ENCODE results near the gene NEURL1B. TPM values are rescaled to one million over a fixed set of nuclear protein-coding genes. Genes with fewer than 3 reads are reported as not detected.
A peak's percentile ranks its signal among the peaks of the same experiment; 100 is the strongest.

The NEURL1B gene
- total and polyA plus RNA-seq, 2 experiments from 2014 or later = 0.13 to 1.8 TPM

- Histone ChIP-seq H3K4me1 (ENCODE audit: insufficient read depth) (peaks cover 4% of the 10 kb centered on the region; the same call in 1 of the 2 replicates), H3K9me2 (ENCODE audit: insufficient read depth) (no peaks in the 10 kb centered on the region), H3F3A (ENCODE audit: insufficient read depth) (0 out of 2 replicates have a peak, but pooled peaks cover 5% of the 10 kb centered on the region), H3K79me2 (ENCODE audit: insufficient read depth) (no peaks in the 10 kb centered on the region), H3K36me3 (ENCODE audit: low read depth) (no peaks in the 10 kb centered on the region), H3K4me3 (peak overlapping the region; percentile 74), H4K20me1 (ENCODE audit: insufficient read depth) (no peaks in the 10 kb centered on the region), H3K9me3 (ENCODE audit: low read depth) (no peaks in the 10 kb centered on the region), H2AFZ (peak overlapping the region; percentile 75), H3K9ac (peak overlapping the region; percentile 41; the same call in 1 of the 2 replicates), H3K4me2 (ENCODE audit: unreplicated experiment) (peak overlapping the region; percentile 81), H3K27me3 (replicated peaks; ENCODE audit: insufficient read depth) (peaks cover 5% of the 10 kb centered on the region), H3K27ac (no peak overlapping the region)
- 10% methylated on average over 34 to 61 of the region's 73 CpGs for WGBS, 2 experiments (ENCODE audit: low coverage in 1 of 2, low lambda C conversion rate in 2 of 2, missing lambda C conversion rate in 2 of 2)
- TF ChIP-seq EZH2 (IDR thresholded peaks at IDR 0.05; ENCODE audit: insufficient read depth, poor library complexity, severe bottlenecking) = no peak
- no peak for TF ChIP-seq EZH2phosphoT487 (IDR thresholded peaks at IDR 0.05; ENCODE audit: insufficient read depth, low read depth)
- in situ Hi-C loops (cut with MboI) = no loop called here
- DNase-seq = no peak
These were observed 442 bp downstream of the NEURL1B start for GRCh38 chr5:172641359-172642050.

- Histone ChIP-seq H3K4me3 (no peak overlapping the region), H3K27me3 (replicated peaks; ENCODE audit: insufficient read depth) (peaks cover 4% of the 10 kb centered on the region), H3K36me3 (ENCODE audit: low read depth) (no peaks in the 10 kb centered on the region), H3F3A (ENCODE audit: insufficient read depth) (0 out of 2 replicates have a peak, but pooled peaks cover 5% of the 10 kb centered on the region), H3K4me1 (ENCODE audit: insufficient read depth) (peaks cover 4% of the 10 kb centered on the region; the same call in 1 of the 2 replicates), H3K4me2 (ENCODE audit: unreplicated experiment) (no peak overlapping the region), H3K9me2 (ENCODE audit: insufficient read depth) (no peaks in the 10 kb centered on the region), H2AFZ (no peak overlapping the region), H3K9me3 (ENCODE audit: low read depth) (no peaks in the 10 kb centered on the region), H4K20me1 (ENCODE audit: insufficient read depth) (no peaks in the 10 kb centered on the region), H3K79me2 (ENCODE audit: insufficient read depth) (no peaks in the 10 kb centered on the region), H3K27ac (no peak overlapping the region), H3K9ac (no peak overlapping the region)
- DNase-seq = peak; percentile 19
- 76 to 80% methylated on average over 13 to 14 of the region's 14 CpGs for WGBS, 2 experiments (ENCODE audit: low coverage in 1 of 2, low lambda C conversion rate in 2 of 2, missing lambda C conversion rate in 2 of 2)
- in situ Hi-C loops (cut with MboI) = no loop called here
- TF ChIP-seq EZH2phosphoT487 (IDR thresholded peaks at IDR 0.05; ENCODE audit: insufficient read depth, low read depth) (no peak), EZH2 (IDR thresholded peaks at IDR 0.05; ENCODE audit: insufficient read depth, poor library complexity, severe bottlenecking) (no peak)
These were observed 967 bp downstream of the NEURL1B start for GRCh38 chr5:172642051-172642409.

- peaks cover 4% of the 10 kb centered on the region for H3K27me3 ChIP-seq (replicated peaks; ENCODE audit: insufficient read depth)
- WGBS, 2 experiments (ENCODE audit: low coverage in 1 of 2, low lambda C conversion rate in 2 of 2, missing lambda C conversion rate in 2 of 2) = 49 to 53% methylated on average over 4 of the region's 4 CpGs
- no peak overlapping the region for H3K27ac ChIP-seq
- H3K9me2 ChIP-seq (ENCODE audit: insufficient read depth) = no peaks in the 10 kb centered on the region
- H3K4me2 ChIP-seq (ENCODE audit: unreplicated experiment) = no peak overlapping the region
- no peaks in the 10 kb centered on the region for H3K36me3 ChIP-seq (ENCODE audit: low read depth)
- 0 out of 2 replicates have a peak, but pooled peaks cover 5% of the 10 kb centered on the region for H3F3A ChIP-seq (ENCODE audit: insufficient read depth)
- H3K4me1 ChIP-seq (ENCODE audit: insufficient read depth) = peaks cover 4% of the 10 kb centered on the region; the same call in 1 of the 2 replicates
- no peak overlapping the region for H3K4me3 ChIP-seq
- no peaks in the 10 kb centered on the region for H4K20me1 ChIP-seq (ENCODE audit: insufficient read depth)
- no peaks in the 10 kb centered on the region for H3K9me3 ChIP-seq (ENCODE audit: low read depth)
- in situ Hi-C loops (cut with MboI) = no loop called here
- peak; percentile 32 for DNase-seq
- TF ChIP-seq EZH2phosphoT487 (IDR thresholded peaks at IDR 0.05; ENCODE audit: insufficient read depth, low read depth) (no peak), EZH2 (IDR thresholded peaks at IDR 0.05; ENCODE audit: insufficient read depth, poor library complexity, severe bottlenecking) (no peak)
- no peak overlapping the region for H3K9ac ChIP-seq
- H2AFZ ChIP-seq = no peak overlapping the region
- no peaks in the 10 kb centered on the region for H3K79me2 ChIP-seq (ENCODE audit: insufficient read depth)
These were observed 1.4 kb downstream of the NEURL1B start for GRCh38 chr5:172642486-172642885.

DNA sequence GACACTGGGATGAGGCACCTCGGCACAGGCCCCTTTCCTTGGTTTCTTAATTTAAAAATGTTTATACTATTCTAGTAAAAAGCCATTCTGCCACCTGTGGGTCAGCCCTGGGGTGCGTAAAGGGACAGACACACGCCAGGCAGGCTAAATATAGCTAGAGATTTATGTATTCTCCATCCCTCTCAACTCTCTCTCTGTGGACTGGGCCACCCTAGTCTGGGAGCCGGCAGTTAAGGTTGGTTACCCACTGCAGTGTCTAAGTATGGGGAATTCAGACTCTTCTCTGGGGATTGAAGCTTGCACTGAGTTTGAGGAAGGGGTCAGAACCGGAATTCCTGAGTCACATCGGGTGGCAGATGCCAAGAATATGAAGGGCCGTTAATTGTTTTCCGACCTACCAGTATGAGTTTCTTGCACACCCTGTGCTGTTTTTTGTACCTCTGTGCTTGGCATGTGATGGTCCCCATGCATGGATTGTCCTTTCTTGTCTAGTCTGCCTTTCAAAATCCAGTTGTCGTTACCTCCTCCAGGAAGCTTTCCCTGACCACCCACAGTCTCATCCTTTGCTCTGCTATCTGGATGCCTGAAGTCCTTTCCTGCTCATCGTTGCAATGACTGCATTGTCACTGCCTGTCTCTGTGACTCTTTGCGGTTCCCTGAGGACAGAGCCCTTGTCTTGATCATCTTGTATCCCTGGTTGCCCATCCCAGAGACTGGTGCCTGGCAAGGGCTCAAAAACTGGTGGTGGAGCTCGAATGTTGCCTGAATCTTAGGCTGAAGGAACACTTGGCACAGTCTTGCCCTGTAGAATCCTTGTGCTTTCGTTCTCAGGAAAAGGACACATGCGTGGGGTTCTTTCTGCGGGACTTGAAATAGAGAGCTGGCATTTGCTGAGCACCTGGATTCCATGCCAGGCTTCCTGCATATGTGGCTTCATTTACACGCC is 2.1 kb downstream of the NEURL1B start:
- TF ChIP-seq EZH2phosphoT487 (IDR thresholded peaks at IDR 0.05; ENCODE audit: insufficient read depth, low read depth) (no peak), EZH2 (IDR thresholded peaks at IDR 0.05; ENCODE audit: insufficient read depth, poor library complexity, severe bottlenecking) (no peak)
- in situ Hi-C loops (cut with MboI) = no loop called here
- no peaks in the 10 kb centered on the region for H4K20me1 ChIP-seq (ENCODE audit: insufficient read depth)
- H2AFZ ChIP-seq = no peak overlapping the region
- no peaks in the 10 kb centered on the region; the same call in 1 of the 2 replicates for H3K27me3 ChIP-seq (replicated peaks; ENCODE audit: insufficient read depth)
- H3K4me1 ChIP-seq (ENCODE audit: insufficient read depth) = peaks cover 4% of the 10 kb centered on the region; the same call in 1 of the 2 replicates
- no peaks in the 10 kb centered on the region for H3K9me3 ChIP-seq (ENCODE audit: low read depth)
- H3K36me3 ChIP-seq (ENCODE audit: low read depth) = no peaks in the 10 kb centered on the region
- H3K9ac ChIP-seq = no peak overlapping the region
- no peak overlapping the region for H3K4me3 ChIP-seq
- 67 to 68% methylated on average over 15 to 16 of the region's 16 CpGs for WGBS, 2 experiments (ENCODE audit: low coverage in 1 of 2, low lambda C conversion rate in 2 of 2, missing lambda C conversion rate in 2 of 2)
- H3K27ac ChIP-seq = no peak overlapping the region
- no peaks in the 10 kb centered on the region for H3K9me2 ChIP-seq (ENCODE audit: insufficient read depth)
- no peak overlapping the region for H3K4me2 ChIP-seq (ENCODE audit: unreplicated experiment)
- no peaks in the 10 kb centered on the region for H3K79me2 ChIP-seq (ENCODE audit: insufficient read depth)
- 0 out of 2 replicates have a peak, but pooled peaks cover 5% of the 10 kb centered on the region for H3F3A ChIP-seq (ENCODE audit: insufficient read depth)
- no peak for DNase-seq
